Lower leg skin (tissue), 4 donors: ENCODE measurements around the gene MVK. TPM values are rescaled to one million over a fixed set of nuclear protein-coding genes. Genes with fewer than 3 reads are reported as not detected.
A peak's percentile ranks its signal among the peaks of the same experiment; 100 is the strongest.

Experiments used
- DNase-seq, 2 donors: peaks; one replicate each; pipeline ENCODE4 v3.0.0-alpha.2; 2019; ENCODE audit warnings: low spot score in 2 of 2
- H3K4me3 ChIP-seq: fragments of 200-600 bp; sonication (generic); 2 replicates; pipeline ENCODE4 v1.5.1; 2017; ENCODE audit warnings: mild to moderate bottlenecking, low read depth; ENCODE audit not compliant: poor library complexity, severe bottlenecking
- POLR2A ChIP-seq, 2 donors: fragments of 450-650 bp; IDR thresholded peaks; one replicate each; pipeline ENCODE4 v1.6.1; 2016 to 2017; ENCODE audit warnings: antibody characterized with exemption in 2 of 2, mild to moderate bottlenecking in 1 of 2, moderate library complexity in 1 of 2
- WGBS, 2 donors: methylation state at CpG; one replicate each; pipeline ENCODE4 v1.1.5; 2018; 5-methylcytosine and 5-hydroxymethylcytosine counted together
- intact Hi-C: fragments of 100-400 bp; cut with DNase I; formaldehyde crosslinking; loops from one replicate; pipeline ENCODE4 v1.15.0; 2023; ENCODE audit warnings: low total_unique reads
- total RNA-seq, 4 donors: library from RNA; depleted of rRNA; stranded (reverse); fragments of >200 nt; gene quantifications; one replicate each; pipeline ENCODE4 v1.1.0, GENCODE V29; 2016
- TF ChIP-seq, protein P1 (sequence below), 3 donors: fragments of 450-650 bp; IDR thresholded peaks; one replicate each; pipeline ENCODE4 v1.5.1; 2016; ENCODE audit warnings: antibody characterized with exemption in 3 of 3, mild to moderate bottlenecking in 3 of 3, moderate library complexity in 2 of 3

MVK gene
- total RNA-seq, 4 donors from 2014 or later = 50.1 to 71.9 (median 61.9) TPM

DNA sequence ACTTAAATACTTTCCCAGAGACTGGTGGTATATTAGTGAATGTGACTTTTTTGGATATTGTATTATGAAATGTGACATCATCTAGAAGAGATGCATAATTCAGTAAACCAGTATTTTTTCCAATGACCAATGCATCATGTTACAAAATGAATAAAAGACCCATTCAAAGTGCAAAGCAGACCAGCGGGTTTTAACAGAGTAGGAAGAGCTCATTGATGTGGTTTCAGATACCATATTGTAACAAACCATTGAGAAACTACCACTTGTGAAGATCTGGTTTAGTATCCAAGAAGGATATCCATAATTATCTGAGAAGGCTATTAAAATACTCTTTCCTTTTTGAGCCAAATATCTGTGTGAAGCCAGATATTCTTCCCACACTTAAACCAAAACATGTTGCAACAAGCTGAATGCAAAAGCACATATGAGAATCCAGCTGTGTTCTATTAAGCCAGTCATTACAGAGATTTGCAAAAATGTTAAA, 47.7 kb downstream of the MVK start:
- WGBS, 2 donors = 21 to 26% methylated on average over 1 of the region's 1 CpG
- no peak for DNase-seq
- no peak overlapping the region for H3K4me3 ChIP-seq
- intact Hi-C loops = no loop called here
- TF ChIP-seq, protein P1, sequence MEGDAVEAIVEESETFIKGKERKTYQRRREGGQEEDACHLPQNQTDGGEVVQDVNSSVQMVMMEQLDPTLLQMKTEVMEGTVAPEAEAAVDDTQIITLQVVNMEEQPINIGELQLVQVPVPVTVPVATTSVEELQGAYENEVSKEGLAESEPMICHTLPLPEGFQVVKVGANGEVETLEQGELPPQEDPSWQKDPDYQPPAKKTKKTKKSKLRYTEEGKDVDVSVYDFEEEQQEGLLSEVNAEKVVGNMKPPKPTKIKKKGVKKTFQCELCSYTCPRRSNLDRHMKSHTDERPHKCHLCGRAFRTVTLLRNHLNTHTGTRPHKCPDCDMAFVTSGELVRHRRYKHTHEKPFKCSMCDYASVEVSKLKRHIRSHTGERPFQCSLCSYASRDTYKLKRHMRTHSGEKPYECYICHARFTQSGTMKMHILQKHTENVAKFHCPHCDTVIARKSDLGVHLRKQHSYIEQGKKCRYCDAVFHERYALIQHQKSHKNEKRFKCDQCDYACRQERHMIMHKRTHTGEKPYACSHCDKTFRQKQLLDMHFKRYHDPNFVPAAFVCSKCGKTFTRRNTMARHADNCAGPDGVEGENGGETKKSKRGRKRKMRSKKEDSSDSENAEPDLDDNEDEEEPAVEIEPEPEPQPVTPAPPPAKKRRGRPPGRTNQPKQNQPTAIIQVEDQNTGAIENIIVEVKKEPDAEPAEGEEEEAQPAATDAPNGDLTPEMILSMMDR (IDR thresholded peaks at IDR 0.05) = no peak
- no peak for TF ChIP-seq POLR2A (IDR thresholded peaks at IDR 0.05)

DNA sequence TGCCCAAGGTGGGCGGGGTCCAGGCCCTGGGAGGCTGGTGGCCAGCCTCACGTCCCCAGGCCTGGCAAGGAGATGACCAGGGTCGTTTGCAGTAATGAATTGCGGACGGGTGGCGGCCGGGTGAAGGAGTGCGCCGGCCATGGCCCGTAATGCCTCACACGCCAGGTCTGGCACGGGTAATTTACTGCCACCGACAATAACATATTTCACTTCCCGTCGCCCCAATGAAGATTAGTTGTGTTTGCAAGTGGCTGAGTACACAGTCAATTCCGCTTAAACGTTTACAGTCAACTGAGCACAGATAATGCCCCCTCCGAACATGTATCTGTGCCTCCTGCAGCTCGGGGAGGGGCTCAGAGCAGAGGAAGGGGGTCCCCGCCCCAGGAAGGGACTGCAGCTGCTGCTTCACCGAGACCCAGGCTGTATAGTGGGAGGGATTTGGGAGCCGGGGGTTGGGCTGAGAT, 48.3 kb downstream of the MVK start:
- intact Hi-C loops = no loop called here
- DNase-seq = no peak
- TF ChIP-seq POLR2A (IDR thresholded peaks at IDR 0.05) = no peak
- TF ChIP-seq, protein P1 (IDR thresholded peaks at IDR 0.05) = no peak
- no peak overlapping the region for H3K4me3 ChIP-seq
- 18 to 25% methylated on average over 16 to 22 of the region's 22 CpGs for WGBS, 2 donors

DNA sequence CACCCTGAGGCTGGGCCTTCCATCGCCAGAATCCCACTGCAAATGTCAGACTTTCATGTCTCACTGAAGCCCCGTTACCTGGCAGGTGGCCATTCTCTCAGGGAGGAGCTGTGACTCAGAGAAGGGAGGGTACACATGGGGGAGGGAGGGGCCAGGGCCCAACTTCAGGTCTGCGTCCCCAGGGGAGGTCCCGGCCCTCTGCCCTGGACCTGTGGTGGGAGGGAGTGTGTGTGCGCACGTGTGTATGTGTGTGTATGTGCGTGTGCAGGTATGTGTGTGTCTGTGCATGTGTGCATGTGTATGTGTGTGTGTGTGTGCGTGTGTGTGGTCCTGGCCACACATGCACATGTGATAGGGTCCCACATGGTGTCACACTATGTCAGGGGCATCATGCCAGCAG, 50.9 kb downstream of the MVK start:
- no peak for DNase-seq
- intact Hi-C loops = no loop called here
- H3K4me3 ChIP-seq = no peak overlapping the region
- TF ChIP-seq, protein P1 (IDR thresholded peaks at IDR 0.05) = no peak
- 66 to 77% methylated on average over 8 of the region's 8 CpGs for WGBS, 2 donors

DNA sequence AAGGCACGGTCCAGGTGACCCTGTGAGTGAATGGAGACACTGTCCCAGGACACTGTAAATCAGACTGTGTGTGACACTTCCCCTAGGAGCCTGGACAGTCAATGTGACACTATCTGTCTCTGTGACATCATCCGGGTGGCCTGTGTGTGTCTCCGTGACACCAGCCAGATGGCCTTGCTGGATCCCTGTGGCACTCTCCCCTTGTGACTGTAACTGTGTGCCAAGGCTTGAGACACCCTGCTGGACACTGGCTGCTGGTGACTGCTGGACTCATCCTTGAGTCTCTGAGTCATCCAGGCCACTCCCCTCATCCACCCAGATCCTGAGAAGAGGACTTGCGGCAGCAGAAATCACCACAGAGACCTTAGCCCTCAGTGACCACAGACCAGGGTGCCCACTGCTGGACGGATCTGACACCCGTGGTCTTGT, 51.6 kb downstream of the MVK start:
- WGBS, 2 donors = 65 to 66% methylated on average over 6 of the region's 6 CpGs
- no peak overlapping the region for H3K4me3 ChIP-seq
- peak in 1 of 2 donors; percentile 67 for DNase-seq
- intact Hi-C loops = no loop called here
- TF ChIP-seq, protein P1 (IDR thresholded peaks at IDR 0.05) = no peak
- TF ChIP-seq POLR2A (IDR thresholded peaks at IDR 0.05) = no peak

DNA sequence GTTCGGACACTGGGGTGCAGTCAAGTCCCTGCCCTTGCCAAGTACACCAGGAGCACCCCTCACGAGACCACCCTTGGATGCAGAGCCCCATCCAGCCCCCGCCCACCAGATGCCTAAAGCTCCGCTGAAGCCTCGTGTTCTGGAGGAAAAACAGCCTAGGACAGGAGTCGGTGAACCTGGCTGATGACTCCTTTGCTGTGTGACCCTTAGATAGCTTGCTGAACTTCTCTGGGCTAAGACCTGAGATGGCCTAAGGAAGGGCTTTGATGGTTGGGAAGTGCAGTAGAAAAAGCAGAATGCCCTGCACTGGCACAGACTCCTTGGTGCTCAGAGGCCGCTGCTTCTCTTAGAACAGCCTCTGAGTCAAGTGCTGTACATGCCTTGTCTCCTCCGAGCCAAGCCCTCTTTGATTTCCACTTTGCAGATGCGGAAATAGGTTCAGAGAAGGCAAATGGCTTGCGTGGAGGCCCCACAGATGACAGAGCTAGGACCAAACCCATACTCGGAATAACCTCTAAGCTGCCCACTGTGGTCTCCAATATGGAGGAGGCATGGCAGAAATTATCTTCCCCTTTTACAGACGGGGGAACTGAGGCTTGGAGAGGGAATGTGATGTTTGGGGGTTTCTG, 52.3 kb downstream of the MVK start:
- TF ChIP-seq, protein P1 (IDR thresholded peaks at IDR 0.05) = no peak
- TF ChIP-seq POLR2A (IDR thresholded peaks at IDR 0.05) = no peak
- intact Hi-C loops = no loop called here
- WGBS, 2 donors = 70 to 74% methylated on average over 11 to 12 of the region's 12 CpGs
- DNase-seq = no peak
- no peak overlapping the region for H3K4me3 ChIP-seq
